Measurements from ENCODE around the gene PARD6A. TPM values are rescaled to one million over a fixed set of nuclear protein-coding genes. Genes with fewer than 3 reads are reported as not detected.

PARD6A gene
- total RNA-seq, 1 experiment from 2014 or later: 10.8 TPM

GRCh38 chr16:67650023-67650422, 10.7 kb upstream of the PARD6A start:
- Histone ChIP-seq H4K8ac (replicated peaks; ENCODE audit: insufficient read length, low read depth, low read length) (no peak overlapping the region), H3K27me3 (ENCODE audit: insufficient read depth, low read length) (no peaks in the 10 kb centered on the region; the same call in 1 of the 2 replicates), H4K5ac (ENCODE audit: insufficient read length, low read depth, low read length) (no peak overlapping the region), H3K4me1 (ENCODE audit: insufficient read depth, low read length) (no peaks in the 10 kb centered on the region), H3K18ac (ENCODE audit: insufficient read length, low read depth, low read length) (no peak overlapping the region), H4K20me1 (ENCODE audit: control insufficient read depth, insufficient read depth, insufficient read length) (no peaks in the 10 kb centered on the region), H2AFZ (ENCODE audit: low read length) (no peak overlapping the region), H2BK15ac (ENCODE audit: low read depth, low read length) (no peak overlapping the region), H3K4ac (ENCODE audit: low read depth, low read length) (no peak overlapping the region), H3K9ac (ENCODE audit: extremely low read depth, insufficient read length, low read length) (no peak overlapping the region), H3K14ac (ENCODE audit: insufficient read depth, low read length) (no peak overlapping the region), H3K9me3 (ENCODE audit: control insufficient read depth, low read depth, low read length) (no peaks in the 10 kb centered on the region), H3K23ac (ENCODE audit: insufficient read length, low read depth, low read length) (no peak overlapping the region), H3K4me2 (ENCODE audit: insufficient read depth, insufficient read length, low read length) (no peak overlapping the region), H3K79me1 (ENCODE audit: insufficient read depth, low read depth, low read length, poor library complexity, severe bottlenecking) (no peaks in the 10 kb centered on the region), H4K91ac (ENCODE audit: insufficient read length, low read depth, low read length) (no peak overlapping the region), H3K27ac (ENCODE audit: insufficient read length, low read depth, low read length) (no peak overlapping the region), H3K79me2 (ENCODE audit: insufficient read depth, low read length) (no peaks in the 10 kb centered on the region), H2BK5ac (ENCODE audit: insufficient read length, low read length) (no peak overlapping the region), H2BK12ac (ENCODE audit: insufficient read length, low read depth, low read length) (no peak overlapping the region), H2AK5ac (ENCODE audit: insufficient read length, low read length) (no peak overlapping the region), H2BK20ac (ENCODE audit: low read depth, low read length, poor library complexity, severe bottlenecking) (no peak overlapping the region), H3T11ph (ENCODE audit: low read length) (no peak overlapping the region), H3K23me2 (ENCODE audit: insufficient read length, low read depth, low read length, poor library complexity, severe bottlenecking) (peaks cover 7% of the 10 kb centered on the region), H2BK120ac (ENCODE audit: low read depth, low read length, poor library complexity, severe bottlenecking) (no peak overlapping the region), H3K56ac (ENCODE audit: insufficient read length, low read depth, low read length) (no peak overlapping the region)
- Mint-ChIP-seq H3K9me3 (no peaks in the 10 kb centered on the region; a peak in 1 of 5 replicates), H3K4me1 (peaks cover 2 to 9% of the 10 kb centered on the region in 2 experiments), H3K36me3 (ENCODE audit: insufficient read depth in 1 of 3, low read depth in 3 of 3) (peaks cover 8 to 33% (median 31%) of the 10 kb centered on the region in 3 experiments; a peak in 6 of 7 replicates), H3K4me3 (peak overlapping the region in 1 of 2 experiments; percentile 51; a peak in 1 of 5 replicates), H3K27ac (no peak overlapping the region; a peak in 1 of 7 replicates), H3K27me3 (ENCODE audit: low read depth) (peaks cover 5% of the 10 kb centered on the region)
- WGBS (ENCODE audit: extremely low coverage, insufficient read length, low lambda C conversion rate): no CpG with 5 or more reads among the region's 8 CpGs
- DNase-seq: no peak
- no peak for TF ChIP-seq CTCF (conservative IDR thresholded peaks at IDR 0.05)
